HS-27A (cell line): Measurements from ENCODE around the gene ARHGAP22.

ENCODE experiments used
- DNase-seq: peaks from one replicate; pipeline ENCODE4 v3.0.0-alpha.2; 2012; ENCODE audit warnings: low read depth, missing footprints

Gene ARHGAP22

DNA sequence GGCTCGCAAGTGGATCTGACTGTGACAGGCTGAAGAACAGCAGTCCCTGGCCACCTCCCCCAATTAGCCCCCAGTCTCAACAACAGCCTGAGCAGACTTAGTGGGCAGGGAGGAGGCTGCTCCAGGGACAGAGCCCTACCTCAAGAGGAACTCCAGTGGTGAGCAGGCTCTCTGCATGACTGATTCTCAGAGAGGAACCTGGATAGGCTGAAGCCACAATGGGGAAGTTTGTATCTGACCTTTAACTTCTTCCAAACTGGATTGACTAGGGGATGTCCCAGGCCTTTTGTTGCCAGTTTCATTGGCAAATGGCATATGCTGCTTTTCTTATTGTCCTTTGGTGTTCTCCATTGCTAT is 93.0 kb downstream of the ARHGAP22 start:
- DNase-seq = no peak

DNA sequence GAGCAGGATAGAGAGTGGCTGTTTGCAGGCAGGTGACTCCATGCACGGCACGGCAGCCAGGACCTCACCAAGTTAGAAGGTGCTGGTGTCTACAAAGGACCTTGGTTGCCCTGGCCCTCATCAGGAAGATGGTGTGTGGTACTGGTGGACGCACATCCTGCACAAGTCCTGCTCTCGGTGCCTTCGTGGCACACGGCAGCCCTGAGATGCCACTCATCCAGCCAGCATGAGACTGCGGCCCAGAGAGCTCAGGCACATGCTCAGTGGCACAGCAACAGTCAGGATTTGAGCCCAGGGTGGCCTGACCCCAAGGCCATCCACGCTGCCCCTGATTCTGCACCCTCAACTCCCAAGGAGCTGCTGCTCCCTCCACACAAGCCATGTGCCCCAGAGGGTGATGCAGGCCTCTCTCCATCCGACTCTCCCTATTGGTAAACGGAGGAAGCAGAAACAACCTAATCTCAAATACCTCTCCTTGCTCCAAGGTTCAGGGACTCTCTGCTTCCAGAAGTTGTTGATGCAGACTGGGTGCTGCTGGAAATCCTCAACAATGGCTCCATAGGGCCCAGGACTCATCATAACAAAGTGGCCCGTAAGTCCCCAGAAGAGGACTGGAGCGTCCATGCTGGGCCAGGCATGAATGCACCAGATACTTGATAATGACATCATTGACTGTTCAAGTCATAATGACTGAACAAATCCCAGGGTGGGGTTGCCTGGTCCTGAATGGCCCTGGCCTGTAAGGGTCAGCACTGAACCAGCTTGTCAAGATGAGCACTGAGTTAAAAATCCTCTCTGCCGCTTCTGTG is 93.6 kb downstream of the ARHGAP22 start:
- DNase-seq = no peak

DNA sequence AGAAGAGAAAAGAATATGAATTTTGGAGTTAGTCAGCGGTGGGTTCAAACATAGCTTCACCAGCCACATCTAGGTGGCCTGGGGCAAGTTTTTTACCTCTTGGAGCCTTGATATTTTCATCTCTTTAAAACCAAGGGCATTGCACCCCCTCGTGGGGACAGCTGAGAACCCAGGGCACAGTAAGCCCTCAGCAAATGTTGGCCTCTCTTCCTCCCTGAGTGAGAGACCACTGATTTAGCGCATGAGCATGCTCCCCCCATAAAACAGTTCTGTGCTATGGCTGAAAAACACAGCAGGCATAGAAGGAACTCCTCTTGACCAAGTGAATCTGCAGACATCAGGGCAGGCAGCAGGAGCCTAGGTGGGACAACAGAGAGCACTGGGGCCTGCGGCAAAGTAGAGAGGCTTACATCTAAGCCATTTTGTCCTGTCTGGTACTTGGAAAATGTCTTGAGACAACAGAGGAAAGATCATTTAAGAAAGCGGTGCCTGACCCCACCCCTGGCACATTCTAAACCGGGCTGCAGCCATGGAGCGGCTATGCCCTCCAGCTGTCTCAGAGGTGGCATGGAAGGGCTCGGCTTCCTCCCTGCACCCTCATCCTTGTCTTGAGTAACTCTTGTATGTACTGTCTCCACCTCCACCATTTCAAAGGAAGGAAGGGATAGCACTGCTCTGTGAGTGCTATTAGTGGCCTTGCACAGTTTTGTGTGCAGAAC is 94.7 kb downstream of the ARHGAP22 start:
- DNase-seq = no peak

DNA sequence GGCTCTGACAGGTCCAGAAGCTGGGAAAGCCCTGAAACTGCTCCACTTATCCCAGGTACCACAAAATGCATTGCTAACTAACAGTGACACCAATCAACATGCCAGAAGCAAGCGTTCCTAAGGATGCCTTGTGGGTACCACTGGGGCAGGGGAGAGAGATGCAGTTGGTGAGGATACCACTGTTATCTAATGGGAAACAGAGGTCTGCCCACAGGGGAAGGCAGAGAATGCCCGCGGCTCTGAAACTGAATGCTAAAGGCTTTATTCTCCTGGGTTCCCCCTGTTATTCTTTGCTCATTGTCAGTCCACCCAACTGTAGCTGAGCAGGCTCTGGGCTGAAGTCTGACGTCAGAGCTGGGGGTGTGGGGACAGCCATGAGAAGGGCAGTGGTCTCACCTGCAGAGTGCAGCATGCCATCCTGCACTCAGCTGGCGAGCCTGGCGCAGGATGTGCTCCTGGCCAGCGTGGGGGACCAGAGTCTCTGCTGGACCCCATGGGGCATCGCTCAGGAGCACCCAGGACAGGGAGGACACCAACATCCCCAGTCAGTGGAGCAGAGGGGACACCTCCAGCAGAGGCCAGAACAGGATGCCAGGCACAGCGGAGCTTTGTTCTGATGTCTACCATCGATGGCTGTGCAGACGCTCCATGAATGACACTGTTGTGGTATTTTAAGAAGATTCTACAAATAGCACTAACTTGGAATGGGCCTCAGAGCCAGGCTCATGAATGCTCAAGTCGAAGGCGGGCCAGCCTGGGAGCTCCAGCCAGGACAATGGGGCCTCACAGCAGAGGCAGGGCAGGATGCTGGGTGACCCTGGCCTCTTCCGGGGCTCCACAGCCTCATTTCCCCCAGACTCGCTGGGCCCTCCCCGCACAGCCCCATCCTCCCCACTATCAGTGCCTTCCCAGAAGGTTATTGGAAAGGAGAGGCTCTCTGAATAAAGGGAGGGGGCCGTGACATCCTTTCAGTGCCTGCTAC is 95.8 kb downstream of the ARHGAP22 start:
- DNase-seq = no peak

DNA sequence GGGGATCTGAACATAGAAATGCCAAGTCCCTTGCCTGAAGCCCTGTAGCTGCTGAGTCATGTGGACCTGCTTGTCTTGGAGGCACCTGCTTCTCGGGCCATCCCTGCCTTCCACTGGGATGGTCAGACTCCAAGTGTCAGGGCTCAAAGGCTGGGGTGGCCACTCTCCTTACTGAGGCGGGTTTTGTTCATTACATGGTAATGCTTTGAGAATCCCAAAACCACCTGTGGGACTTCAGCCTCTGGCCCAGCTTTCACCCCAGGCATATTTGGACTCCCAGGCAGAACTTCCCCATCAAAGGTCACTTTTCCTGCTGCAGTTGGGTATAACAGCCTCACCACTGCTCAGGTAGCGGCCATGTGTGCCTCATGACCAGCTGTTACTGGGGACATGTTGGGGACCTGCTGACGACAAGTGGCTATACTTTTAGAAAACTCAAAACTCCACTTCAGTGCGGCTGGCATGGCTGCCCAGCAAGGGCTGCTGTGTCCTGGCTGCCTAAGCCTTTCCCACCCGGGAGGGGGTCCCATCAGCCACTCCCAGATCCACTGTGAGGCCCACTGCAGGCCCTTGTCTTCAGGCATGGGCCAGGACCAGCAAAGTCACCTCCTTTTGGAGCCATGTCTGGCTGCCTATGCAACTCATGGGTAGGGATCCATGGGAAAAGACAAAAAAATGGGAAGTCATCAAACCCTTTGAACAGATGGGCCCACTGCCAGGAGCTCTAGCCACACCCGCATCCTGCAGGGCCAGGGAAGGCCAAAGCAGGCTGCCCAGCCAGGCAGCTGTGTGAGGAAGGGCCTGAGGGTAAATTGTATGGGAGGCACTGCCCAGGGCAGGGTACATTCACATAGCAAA is 96.7 kb downstream of the ARHGAP22 start:
- DNase-seq = no peak

DNA sequence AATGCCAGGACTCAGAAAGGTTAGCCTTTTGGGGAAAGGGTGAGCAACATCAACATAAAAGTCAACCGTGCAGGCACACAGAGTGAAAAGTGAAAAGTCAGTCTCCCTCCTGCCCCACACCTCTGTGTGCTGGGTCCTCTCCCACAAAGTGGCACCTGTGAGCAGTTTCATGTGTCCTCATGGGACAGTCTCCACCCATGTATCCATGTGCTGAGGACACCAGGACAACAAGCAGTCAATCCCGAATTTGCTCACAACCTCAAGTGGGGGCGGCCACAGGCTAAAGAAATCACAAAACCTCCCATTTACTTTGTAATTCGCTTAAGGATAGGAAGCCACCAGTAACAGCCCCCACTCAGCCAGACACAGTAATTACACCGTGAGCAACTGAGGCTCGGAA is 97.4 kb downstream of the ARHGAP22 start:
- no peak for DNase-seq

DNA sequence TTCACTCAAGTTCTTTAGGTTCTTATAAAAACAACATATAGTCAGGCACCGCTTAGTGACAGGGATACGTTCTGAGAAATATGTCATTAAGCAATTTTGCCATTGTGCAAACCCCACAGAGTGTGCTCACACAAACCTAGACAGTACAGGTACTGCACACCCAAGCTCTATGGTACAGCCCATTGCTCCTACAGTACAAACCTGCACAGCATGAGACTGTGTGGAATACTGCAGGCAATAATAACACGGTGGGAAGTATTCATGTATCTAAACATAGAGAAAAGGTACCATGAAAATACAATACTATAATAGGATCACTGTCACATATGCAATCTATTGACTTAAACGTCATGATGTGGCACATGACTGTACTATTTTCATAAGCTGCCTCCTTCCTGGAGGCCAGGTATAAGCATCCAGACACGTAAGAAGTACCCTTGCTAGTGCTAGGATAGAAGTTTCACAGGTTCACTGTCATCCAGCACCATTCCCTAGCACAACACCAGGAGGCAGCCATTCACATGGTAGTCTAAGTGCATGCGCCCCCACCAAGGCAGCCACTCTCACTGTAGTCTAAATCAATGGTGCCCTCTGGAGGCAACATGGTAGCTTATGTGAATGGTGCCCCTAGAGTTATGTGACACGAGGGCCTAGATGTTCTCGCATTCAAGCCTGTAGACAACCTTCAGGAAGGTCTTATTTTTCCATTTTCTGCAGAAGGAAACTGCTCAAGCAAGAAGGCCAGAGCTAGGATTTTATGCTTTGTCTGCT is 98.5 kb downstream of the ARHGAP22 start:
- DNase-seq = no peak

DNA sequence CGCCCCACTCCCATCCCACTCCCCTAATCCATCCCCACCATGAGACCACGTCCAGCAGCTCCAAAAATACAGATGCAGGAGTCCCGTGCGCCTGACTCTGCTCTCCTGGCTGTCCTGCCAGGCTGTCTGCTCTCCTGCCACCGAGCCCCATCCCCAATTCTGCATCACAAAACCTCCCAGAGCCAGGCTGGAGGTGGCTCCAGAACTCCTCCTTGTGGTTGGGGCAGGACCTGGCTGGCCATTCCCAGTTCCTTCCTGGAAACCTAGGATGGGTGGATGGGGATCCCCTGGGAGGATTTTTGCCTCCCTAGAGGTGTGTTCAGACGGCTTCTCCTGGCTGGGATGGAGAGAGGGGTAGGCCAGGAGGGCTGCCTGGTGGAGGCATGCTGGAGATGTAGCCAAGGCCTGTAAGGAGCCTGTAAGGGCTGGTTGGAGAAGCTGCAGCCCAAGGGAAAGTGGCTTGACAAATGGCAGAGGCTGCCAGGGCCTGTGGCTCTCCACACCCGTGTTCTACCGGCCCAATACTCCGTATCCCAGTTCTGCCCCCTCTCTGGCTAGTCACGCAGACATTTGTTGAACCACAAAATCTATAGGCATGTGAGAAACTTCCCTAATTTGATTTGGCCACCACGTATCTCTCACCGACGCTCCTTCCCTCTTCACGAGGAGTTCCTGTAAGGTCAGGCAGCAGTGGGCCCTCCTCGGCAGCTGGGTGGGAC is 99.3 kb downstream of the ARHGAP22 start:
- DNase-seq = no peak

DNA sequence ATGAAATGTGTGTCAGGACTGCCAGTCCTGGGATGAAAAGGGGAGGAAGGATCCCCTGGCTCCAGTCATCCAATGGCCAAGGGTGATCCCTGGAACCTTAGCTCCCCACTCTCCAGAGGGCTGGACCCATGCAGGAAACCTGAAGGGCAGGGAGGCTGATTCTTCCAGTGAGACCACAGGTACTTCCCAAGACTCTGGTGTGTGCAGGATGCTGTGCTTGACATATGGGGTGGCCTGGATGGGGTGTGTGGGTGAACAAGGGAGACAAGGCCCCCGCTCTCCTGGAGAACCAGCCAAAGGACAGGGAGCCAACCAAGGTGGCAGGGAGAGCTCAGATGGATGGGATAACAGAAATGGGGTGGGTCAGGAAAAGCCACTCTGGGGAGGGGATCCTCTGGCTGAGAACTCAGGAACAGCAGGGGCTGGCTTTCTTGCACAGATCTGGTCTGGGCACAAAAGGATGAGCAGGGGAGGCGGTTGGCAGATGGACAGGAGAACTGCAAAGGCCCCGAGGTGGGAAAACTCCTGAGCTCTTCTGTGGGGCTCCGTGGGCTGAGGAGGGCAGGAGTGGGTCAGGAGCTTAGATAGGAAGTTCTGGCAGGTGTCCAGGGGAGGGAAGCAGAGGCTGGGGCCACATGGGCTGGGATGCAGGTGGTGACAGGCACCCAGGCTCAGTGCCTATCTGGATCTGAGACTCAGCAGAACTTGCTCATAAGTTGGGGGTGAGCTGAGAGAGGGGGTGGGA is 100.6 kb downstream of the ARHGAP22 start:
- DNase-seq = no peak

DNA sequence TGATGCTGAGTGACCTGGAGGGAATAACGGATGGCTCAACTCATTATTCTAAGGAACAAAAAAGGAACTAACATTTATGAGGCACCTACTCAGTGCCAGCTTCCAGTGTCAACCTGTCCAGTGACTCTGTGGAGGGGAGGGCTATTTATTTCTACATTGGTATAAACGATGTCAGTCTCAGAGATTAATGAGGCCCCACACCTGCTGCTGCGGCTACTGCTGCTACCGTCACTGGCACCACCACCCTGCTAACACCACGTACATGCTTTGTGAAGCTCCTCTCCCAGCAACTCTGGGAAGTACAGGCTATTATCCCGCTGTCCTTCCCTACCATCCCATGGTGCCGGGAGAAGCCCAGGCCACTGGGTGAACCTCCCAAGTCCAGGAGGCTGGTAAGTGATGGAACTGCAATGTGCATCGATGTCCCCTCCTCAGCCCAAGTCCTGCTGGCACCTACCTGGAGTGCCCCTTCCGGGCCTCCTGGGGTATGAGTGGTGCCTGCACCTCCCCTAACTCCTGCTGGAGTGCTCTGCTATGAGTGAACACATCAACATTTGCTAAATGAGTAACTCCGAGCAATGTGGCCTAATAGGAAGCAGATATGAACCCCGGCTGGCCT is 101.5 kb downstream of the ARHGAP22 start:
- DNase-seq = no peak

DNA sequence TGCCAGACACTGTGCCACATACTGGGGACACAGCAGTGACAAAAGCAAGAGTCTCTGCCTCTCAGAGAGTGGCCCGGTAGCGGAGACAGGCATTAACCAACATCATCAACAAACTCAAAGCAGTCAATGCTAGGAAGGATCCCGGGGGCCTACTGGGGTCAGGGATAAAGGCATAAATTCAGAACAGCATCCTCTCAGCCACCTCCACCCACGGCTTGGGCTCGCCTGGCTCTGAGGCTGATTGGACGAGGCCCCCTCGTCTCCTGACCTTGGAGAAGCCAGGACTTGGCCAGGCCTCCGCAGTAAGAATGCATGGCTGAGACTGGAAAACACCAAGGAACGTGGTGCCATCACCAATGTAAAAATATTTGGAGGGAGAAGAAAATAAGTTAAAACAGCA is 102.1 kb downstream of the ARHGAP22 start:
- DNase-seq = no peak

DNA sequence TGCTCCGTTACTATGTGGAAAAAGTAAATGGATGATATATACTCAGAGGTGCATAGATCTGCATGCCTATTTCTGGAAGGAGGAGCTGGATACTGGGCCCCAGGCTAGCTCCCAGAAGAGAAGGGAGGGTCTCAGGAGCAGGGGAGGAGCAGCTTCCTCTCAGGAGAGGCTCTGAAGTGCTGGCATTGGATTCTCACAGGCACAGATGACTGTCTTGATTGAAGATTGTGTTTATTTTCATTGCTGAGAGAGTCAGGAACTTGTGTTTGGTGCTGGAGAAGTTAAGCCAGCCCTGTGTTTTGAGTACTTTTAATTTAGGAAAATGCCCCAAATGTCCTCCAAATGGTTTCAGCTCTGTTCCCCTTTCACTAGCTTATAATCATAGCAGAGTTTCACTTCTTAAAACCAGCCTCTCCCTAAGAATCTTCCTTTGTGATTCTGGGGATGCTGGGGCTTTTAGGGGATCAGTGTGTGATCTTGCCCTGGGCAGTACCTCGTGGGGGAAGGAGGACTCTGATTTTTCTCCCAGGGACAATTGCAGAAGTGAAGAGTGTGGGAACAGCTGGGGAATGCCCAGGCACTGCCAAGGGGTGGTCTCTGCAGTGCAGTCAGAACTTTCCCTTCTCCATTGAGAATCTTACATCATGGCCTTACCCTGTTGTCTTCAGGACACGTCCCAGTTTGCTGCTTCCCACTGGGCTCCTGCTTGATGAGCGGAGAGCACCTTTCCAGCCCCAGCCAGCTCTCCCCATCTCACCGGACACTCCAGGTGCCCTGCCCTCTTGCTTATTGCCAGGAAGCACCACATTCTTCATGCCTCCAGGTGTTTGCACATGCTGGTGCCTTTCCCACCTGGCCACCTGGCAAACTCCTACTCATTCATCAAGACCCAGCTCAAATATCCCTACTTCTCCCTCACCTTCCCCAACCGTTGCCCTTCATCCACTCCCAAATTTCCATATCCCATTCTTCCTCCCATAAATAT is 102.8 kb downstream of the ARHGAP22 start:
- no peak for DNase-seq

DNA sequence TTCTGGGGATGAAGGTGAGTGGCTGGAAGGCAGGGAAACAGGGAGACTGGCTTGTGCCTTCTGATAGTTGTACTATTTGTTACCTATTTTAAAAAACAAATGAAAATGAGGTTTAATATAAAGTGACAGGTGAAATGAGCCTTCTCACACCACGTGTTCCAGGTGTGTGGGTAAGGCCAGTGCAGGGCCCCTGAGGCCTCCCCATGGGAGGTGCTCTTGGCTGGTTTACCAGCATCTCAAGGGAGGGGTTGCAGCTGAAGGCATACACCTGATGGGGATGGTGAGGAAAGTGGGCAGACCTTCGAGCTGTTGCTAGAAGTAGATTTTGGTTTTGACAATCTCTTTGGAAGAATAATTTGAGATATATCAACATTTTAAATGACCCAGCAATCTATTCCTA is 103.6 kb downstream of the ARHGAP22 start:
- no peak for DNase-seq

DNA sequence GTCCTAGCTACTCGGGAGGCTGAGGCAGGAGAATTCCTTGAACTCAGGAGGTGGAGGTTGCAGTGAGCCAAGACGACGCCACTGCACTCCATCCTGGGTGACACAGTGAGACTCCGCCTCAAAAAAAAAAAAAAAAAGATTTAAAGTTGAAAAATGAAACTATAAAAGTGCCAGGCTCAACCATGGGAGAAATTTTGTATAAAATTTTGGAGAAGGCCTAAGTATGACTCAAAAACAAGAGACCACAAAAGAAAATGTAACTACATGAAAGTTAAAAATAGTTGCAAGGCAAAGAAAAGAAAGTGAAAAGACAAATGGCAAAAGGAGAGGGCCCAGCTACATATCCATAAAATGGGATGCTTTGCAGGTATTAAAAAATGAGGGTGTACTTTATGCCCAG is 104.1 kb downstream of the ARHGAP22 start:
- no peak for DNase-seq

DNA sequence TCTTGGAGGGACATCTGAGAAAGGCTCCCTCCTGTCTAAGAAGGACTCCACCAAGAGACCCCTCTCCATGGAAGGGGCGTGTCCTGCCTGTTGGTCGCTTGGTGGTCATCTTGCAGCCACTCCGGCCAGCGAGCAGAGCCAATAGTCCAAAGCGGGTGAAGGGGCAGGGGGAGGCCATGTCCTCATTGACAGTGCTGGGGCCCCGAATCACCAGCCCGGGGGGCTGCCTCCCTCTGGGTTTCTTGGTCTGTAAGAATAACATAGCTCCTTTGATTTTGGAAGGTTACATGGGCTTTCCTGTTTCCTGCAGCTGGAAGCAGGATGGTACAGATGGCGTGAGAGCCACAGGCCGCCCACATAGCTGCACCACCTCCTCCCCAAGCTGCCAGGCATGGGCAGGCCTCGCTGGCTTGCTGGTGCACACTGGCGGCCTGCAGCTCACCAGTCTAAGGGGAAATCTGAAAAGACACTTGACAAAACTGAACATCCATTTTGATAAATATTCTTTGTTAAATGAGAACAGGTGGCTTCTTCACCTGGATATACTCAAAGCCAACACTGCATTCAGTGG is 105.8 kb downstream of the ARHGAP22 start:
- DNase-seq = no peak

DNA sequence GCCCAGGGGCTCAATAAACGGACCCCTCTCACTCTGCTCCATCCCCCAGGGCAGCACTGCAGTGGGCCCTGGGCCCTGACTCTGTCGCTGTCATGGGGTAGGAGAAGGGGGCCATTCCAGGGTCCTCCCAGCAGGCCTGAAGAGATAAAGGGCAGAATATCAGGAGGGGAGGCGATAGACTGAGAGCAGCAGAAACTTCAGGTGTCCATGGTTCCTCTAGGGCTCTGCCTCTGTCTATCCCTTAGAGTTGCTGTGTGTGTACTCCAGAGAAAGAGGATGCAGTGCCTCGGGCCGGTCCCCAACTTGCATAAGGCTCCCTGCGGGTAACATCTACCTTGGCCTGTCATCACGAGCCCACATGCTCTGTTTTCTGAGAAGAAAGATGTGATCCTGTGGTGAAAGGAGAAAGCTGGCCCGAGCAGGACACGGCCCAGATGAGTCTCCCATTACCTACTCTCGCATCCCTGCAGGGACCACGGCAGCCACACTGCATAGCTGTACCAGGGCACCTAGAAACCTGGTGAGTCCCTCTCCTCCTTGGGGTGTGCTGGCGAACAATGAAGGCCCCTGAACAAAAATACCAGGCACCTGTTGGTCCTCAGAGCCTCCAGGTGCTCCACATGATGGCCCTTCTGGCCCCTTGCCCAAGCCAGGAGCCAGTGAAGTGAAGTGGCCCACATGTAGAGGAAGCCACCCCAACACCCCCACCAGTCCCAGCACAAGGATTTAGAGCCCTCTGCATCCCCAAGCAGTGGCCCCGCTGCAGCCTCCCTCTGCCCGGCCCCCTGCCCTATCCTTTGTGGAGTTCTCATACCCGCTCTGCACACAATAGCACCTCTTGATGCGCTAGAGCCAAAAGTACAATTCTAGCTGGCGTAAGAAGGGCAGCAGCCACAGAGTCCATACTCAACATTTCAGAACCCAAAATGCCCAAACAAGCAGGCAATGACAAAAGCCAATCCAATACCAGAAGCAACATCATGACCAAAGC is 106.8 kb downstream of the ARHGAP22 start:
- DNase-seq = no peak
